Progenitor cell of endocrine pancreas (in vitro differentiated cells): Measurements from ENCODE around the gene ABLIM3. TPM values are rescaled to one million over a fixed set of nuclear protein-coding genes. Genes with fewer than 3 reads are reported as not detected.

Experiments used
- DNase-seq: peaks from one replicate; pipeline ENCODE4 v3.0.0; 2021; ENCODE audit warnings: low spot score; ENCODE audit not compliant: unreplicated experiment
- H3K27ac Mint-ChIP-seq: 2 replicates; pipeline ENCODE4 v1.8.0; 2021; ENCODE audit warnings: mild to moderate bottlenecking, moderate library complexity, mixed read lengths
- H3K27me3 Mint-ChIP-seq: 2 replicates; pipeline ENCODE4 v1.8.0; 2021; ENCODE audit warnings: mixed read lengths
- H3K36me3 Mint-ChIP-seq: 2 replicates; pipeline ENCODE4 v1.8.0; 2022; ENCODE audit warnings: mixed read lengths; ENCODE audit not compliant: insufficient read depth
- H3K4me1 Mint-ChIP-seq: 2 replicates; pipeline ENCODE4 v1.8.0; 2021; ENCODE audit warnings: low read depth, mixed read lengths
- H3K4me3 Mint-ChIP-seq: 2 replicates; pipeline ENCODE4 v1.8.0; 2021; ENCODE audit warnings: low read depth, mild to moderate bottlenecking, moderate library complexity, mixed read lengths
- H3K9me3 Mint-ChIP-seq: 2 replicates; pipeline ENCODE4 v1.8.0; 2021; ENCODE audit warnings: low read depth, mixed read lengths
- total RNA-seq: library from RNA; stranded (reverse); gene quantifications from 2 replicates; pipeline ENCODE4 v1.2.1, GENCODE V29; 2021
- TF ChIP-seq, protein P1 (sequence below): fragments of 200-600 bp; sonication (generic); IDR thresholded peaks from one replicate; pipeline ENCODE4 v1.5.0; 2021; ENCODE audit warnings: antibody characterized with exemption, mild to moderate bottlenecking; ENCODE audit not compliant: unreplicated experiment

The ABLIM3 gene
- total RNA-seq, 1 donor from 2014 or later: 0.48 TPM

DNA sequence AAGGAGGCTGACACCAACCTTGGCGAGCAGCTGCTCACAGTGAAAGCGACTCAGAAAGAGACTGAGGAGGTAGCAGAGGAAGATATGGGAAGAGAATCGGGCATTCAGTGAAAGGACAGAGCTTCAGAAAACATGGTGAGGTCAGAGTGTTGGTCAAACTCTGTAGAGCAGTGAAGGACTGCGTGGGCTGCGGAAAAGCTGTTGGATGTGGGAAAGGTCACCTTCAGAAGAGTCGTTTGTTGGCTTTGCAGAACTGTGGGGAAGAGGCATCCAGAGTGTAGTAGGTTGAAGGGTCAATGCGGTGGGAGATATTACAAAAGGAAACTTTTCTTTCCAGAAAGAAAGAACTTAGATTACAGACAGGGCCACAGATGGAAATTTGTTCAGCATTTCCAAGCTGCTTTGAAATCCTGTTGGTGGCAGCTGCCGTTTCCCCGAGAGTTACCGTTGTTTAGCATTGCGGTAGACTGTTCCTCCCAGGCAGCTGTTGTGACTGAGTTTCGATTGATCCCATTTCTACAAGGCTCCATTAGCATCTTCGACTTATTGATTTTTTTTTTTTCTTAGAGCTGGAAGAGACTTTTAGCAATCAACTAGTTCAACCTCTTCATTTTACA lies 72.1 kb downstream of the ABLIM3 start:
- Mint-ChIP-seq H3K27me3 (peaks cover 20% of the 10 kb centered on the region), H3K27ac (no peak overlapping the region), H3K4me3 (no peak overlapping the region), H3K4me1 (no peaks in the 10 kb centered on the region), H3K36me3 (no peaks in the 10 kb centered on the region), H3K9me3 (no peaks in the 10 kb centered on the region)
- DNase-seq: no peak
- TF ChIP-seq, protein P1, sequence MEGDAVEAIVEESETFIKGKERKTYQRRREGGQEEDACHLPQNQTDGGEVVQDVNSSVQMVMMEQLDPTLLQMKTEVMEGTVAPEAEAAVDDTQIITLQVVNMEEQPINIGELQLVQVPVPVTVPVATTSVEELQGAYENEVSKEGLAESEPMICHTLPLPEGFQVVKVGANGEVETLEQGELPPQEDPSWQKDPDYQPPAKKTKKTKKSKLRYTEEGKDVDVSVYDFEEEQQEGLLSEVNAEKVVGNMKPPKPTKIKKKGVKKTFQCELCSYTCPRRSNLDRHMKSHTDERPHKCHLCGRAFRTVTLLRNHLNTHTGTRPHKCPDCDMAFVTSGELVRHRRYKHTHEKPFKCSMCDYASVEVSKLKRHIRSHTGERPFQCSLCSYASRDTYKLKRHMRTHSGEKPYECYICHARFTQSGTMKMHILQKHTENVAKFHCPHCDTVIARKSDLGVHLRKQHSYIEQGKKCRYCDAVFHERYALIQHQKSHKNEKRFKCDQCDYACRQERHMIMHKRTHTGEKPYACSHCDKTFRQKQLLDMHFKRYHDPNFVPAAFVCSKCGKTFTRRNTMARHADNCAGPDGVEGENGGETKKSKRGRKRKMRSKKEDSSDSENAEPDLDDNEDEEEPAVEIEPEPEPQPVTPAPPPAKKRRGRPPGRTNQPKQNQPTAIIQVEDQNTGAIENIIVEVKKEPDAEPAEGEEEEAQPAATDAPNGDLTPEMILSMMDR: no peak

DNA sequence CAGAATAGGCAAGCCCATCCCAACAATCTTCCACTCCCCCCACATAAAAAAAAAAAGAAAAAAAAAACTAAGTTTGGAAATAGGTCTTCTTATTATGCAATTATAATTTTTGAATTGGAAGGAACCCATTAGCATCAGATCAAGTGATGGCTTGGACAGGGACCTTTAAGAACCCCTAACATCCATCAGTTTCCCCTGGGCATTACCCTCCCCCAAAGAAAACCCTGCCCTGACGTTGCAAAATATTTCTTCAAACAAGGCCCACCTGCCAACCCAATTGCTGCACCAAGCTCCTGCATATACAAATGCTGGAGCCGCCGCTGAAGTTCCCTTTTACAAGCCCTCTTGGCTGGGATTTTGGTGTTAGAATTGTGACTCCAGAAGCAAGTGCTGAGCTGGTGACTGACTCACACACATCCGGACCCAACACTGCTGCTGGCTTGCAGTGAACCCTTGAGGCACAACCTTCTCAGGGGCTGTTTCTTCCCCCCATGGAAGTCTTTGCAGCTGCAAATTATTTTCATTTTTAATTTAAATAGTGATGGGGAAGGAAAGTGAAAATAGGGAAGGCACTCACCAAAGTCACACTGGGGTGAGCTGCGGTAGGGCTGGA lies 74.3 kb downstream of the ABLIM3 start:
- no peak for DNase-seq
- Mint-ChIP-seq H3K9me3 (no peaks in the 10 kb centered on the region), H3K4me3 (no peak overlapping the region), H3K4me1 (no peaks in the 10 kb centered on the region), H3K36me3 (no peaks in the 10 kb centered on the region), H3K27me3 (peaks cover 20% of the 10 kb centered on the region), H3K27ac (no peak overlapping the region)
- TF ChIP-seq, protein P1: no peak

DNA sequence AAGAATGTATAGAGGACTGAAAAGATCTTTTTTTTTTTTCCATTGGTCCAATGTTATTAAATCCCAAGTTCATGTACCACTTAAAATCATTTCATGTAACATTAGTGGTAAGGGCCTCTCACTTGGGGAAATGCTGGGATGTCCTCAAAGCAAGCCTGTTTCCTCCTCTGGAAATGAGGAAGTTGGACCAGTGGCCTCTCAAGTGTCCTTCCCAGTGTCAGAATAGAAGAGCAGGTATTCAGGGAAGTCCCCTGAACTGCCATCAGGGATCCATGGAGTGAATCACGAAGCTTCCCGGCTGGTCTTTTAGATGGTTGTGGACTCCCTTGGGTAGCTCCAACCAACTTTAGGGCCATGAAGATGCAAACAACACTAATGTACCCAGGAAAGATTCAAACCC lies 75.2 kb downstream of the ABLIM3 start:
- no peak overlapping the region for H3K4me3 Mint-ChIP-seq
- peaks cover 7% of the 10 kb centered on the region for H3K4me1 Mint-ChIP-seq
- TF ChIP-seq, protein P1: no peak
- no peaks in the 10 kb centered on the region for H3K36me3 Mint-ChIP-seq
- no peaks in the 10 kb centered on the region for H3K9me3 Mint-ChIP-seq
- H3K27me3 Mint-ChIP-seq: peaks cover 22% of the 10 kb centered on the region
- H3K27ac Mint-ChIP-seq: no peak overlapping the region
- no peak for DNase-seq

DNA sequence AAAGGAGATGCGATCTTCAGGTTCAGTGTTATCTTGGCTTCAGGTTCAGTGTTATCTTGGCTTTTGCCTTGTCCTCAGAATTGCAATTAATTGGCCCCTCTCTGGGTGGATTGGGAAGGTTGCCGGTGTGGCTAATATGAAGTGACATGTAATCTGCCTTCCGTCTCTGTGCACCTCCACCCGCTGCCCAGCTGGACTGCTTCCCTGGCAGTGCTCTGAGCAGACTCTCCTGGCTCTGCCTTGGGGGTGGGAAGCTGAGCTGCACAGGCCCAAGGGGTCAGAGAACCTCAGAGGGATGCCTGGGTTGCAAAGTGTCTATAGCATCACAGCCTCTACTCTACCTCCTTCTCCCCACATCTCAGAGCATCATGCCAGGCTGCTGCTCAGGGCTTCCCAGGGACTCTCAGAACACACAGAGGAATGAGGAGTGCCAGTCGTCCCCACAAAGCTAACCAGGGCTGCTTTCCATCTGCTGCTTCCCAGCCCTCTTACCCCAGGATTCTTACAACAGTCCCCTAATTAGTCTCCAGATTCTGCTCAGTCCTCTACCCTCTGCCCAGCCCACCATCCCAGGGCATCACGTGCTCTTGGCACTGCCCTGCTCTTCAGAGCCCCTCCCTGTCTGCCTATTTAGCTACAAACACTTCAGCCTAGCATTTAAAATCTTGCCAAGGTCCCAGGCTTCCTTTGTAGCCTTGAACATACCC lies 76.0 kb downstream of the ABLIM3 start:
- H3K9me3 Mint-ChIP-seq: no peaks in the 10 kb centered on the region
- DNase-seq: no peak
- H3K36me3 Mint-ChIP-seq: no peaks in the 10 kb centered on the region
- H3K4me3 Mint-ChIP-seq: no peak overlapping the region
- TF ChIP-seq, protein P1: no peak
- H3K4me1 Mint-ChIP-seq: peaks cover 7% of the 10 kb centered on the region
- no peak overlapping the region for H3K27ac Mint-ChIP-seq
- peaks cover 18% of the 10 kb centered on the region for H3K27me3 Mint-ChIP-seq

DNA sequence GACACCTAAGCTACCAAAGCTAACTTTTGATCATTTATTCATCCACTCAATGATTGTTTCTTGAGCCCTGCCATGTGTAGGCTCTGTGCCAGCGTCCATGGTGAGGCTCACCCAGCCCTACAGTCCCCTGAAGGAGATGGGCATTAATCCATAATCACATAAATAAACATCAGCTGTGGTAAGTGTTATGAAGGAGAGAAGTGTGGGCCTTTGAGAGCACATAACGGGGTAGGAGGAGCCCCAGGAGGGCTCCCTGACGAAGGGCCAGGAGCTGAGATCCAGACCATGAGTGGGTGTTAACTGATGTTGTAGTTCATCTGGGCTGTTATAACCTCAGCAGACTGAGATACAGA lies 76.5 kb downstream of the ABLIM3 start:
- TF ChIP-seq, protein P1: no peak
- H3K4me1 Mint-ChIP-seq: peaks cover 7% of the 10 kb centered on the region
- H3K27ac Mint-ChIP-seq: no peak overlapping the region
- peaks cover 16% of the 10 kb centered on the region for H3K27me3 Mint-ChIP-seq
- DNase-seq: no peak
- H3K36me3 Mint-ChIP-seq: no peaks in the 10 kb centered on the region
- H3K4me3 Mint-ChIP-seq: no peak overlapping the region
- no peaks in the 10 kb centered on the region for H3K9me3 Mint-ChIP-seq
